Measurements from ENCODE around the gene GDF10.

GRCh38 chr10:47298715-47299114 lies 1.3 kb upstream of the GDF10 start:
- TF ChIP-seq CTCF (IDR thresholded peaks at IDR 0.05; ENCODE audit: borderline replicate concordance, extremely low read depth, low read length, poor library complexity, severe bottlenecking) (no peak), EZH2 (IDR thresholded peaks at IDR 0.05; ENCODE audit: borderline replicate concordance, low read depth, low read length, severe bottlenecking) (no peak)

All from DND-41 (cell line).